Measurements from ENCODE around the gene STAB1. TPM values are rescaled to one million over a fixed set of nuclear protein-coding genes. Genes with fewer than 3 reads are reported as not detected.

The STAB1 gene
- polyA plus RNA-seq, 1 donor (not counting 4 experiments of a cell fraction or from before 2014, with no cell fraction given): not detected

GRCh38 chr3:52495777-52496602 lies 852 bp downstream of the STAB1 start:
- H3K79me2 ChIP-seq (ENCODE audit: control insufficient read depth, insufficient read depth, low read length): no peaks in the 10 kb centered on the region
- no peak for TF ChIP-seq EZH2 (IDR thresholded peaks at IDR 0.05; ENCODE audit: low read length)
- dilution Hi-C loops (cut with MboI; ENCODE audit: extremely low pct_ligation_motif_present, low sequenced_read_pairs): no loop called here
- no peaks in the 10 kb centered on the region for H3K27me3 ChIP-seq (ENCODE audit: control insufficient read depth, extremely low read depth, insufficient read depth, low read length)
- peaks cover 3% of the 10 kb centered on the region for H4K20me1 ChIP-seq (ENCODE audit: control insufficient read depth, extremely low read depth, insufficient read depth, low read length)
- no peak for DNase-seq (ENCODE audit: low read depth, low spot score)
- H3K9ac ChIP-seq (ENCODE audit: control insufficient read depth, extremely low read depth, insufficient read depth, low read length): no peak overlapping the region
- peaks cover 5 to 19% of the 10 kb centered on the region in 2 experiments for H3K36me3 ChIP-seq (ENCODE audit: control insufficient read depth in 2 of 2, extremely low read depth in 1 of 2, insufficient read depth in 2 of 2, low read length in 2 of 2)
- no peaks in the 10 kb centered on the region for H3K9me3 ChIP-seq (ENCODE audit: control insufficient read depth, low read depth, low read length)
- FAIRE-seq: no peak
- no peak overlapping the region for H3K4me3 ChIP-seq (ENCODE audit: control insufficient read depth in 2 of 3, extremely low read depth in 1 of 3, insufficient read depth in 2 of 3, low read depth in 1 of 3, low read length in 3 of 3)
- H2AFZ ChIP-seq (ENCODE audit: control insufficient read depth, low read length): no peak overlapping the region
- H3K4me1 ChIP-seq (ENCODE audit: control insufficient read depth, extremely low read depth, insufficient read depth, low read length): no peaks in the 10 kb centered on the region
- no peak overlapping the region for H3K4me2 ChIP-seq (ENCODE audit: control insufficient read depth, extremely low read depth, insufficient read depth, low read depth, low read length)
- no peak overlapping the region for H3K27ac ChIP-seq (ENCODE audit: control insufficient read depth, insufficient read depth, low read length)
- H3K9me1 ChIP-seq (ENCODE audit: control insufficient read depth, extremely low read depth, insufficient read depth, low read length): no peaks in the 10 kb centered on the region

DNA sequence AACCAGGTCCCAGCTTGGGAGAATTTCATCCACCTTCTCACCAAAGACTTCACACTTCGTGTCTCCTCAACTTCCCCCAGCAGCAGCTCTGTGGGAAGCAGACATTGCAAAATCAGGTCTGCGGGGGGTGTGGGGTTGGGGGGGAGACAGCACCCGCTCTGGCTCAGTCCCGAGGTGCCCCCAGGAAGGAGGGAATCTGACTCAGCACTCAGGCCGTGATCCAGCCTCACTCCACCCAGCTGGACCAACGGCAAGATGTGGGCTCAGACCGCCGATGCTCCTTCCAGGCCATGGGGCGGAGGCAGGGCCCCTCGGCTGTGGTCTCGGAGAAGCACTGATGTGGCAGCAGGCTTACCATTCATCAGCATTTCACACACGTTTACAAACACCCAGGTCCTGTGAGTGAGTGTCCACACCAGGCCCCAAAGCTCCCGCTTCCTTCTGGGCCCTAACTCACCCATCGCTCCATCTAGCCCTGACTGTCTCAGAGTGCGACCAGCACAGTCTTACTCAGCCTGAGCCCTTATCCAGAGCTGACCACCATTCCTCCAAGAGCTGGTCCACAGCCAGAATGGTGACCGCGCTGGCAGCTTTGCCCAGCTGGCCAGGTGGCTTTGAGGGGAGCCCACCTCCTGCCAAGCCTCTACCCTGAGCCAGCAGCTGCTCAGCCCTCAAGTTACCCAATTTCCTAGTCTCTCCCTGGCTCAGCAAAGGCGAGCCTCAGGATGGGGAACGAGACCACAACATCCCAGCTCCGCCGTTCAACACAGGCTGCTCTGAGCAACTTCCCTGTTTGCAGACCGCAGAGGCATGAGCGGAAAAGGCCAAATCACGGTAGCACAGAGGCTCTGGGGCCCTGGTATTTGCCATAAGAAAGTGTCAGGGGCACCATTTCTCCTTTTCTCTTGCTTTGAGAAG lies 3.3 kb downstream of the STAB1 start:
- no peak for DNase-seq (ENCODE audit: low read depth, low spot score)
- no peak overlapping the region for H3K4me2 ChIP-seq (ENCODE audit: control insufficient read depth, extremely low read depth, insufficient read depth, low read depth, low read length)
- H3K27ac ChIP-seq (ENCODE audit: control insufficient read depth, insufficient read depth, low read length): no peak overlapping the region
- no peaks in the 10 kb centered on the region for H3K27me3 ChIP-seq (ENCODE audit: control insufficient read depth, extremely low read depth, insufficient read depth, low read length)
- no peak overlapping the region for H3K9ac ChIP-seq (ENCODE audit: control insufficient read depth, extremely low read depth, insufficient read depth, low read length)
- H3K9me3 ChIP-seq (ENCODE audit: control insufficient read depth, low read depth, low read length): no peaks in the 10 kb centered on the region
- no peaks in the 10 kb centered on the region for H3K79me2 ChIP-seq (ENCODE audit: control insufficient read depth, insufficient read depth, low read length)
- no peaks in the 10 kb centered on the region for H3K4me1 ChIP-seq (ENCODE audit: control insufficient read depth, extremely low read depth, insufficient read depth, low read length)
- H3K9me1 ChIP-seq (ENCODE audit: control insufficient read depth, extremely low read depth, insufficient read depth, low read length): no peaks in the 10 kb centered on the region
- H2AFZ ChIP-seq (ENCODE audit: control insufficient read depth, low read length): no peak overlapping the region
- FAIRE-seq: no peak
- dilution Hi-C loops (cut with MboI; ENCODE audit: extremely low pct_ligation_motif_present, low sequenced_read_pairs): no loop called here
- TF ChIP-seq EZH2 (IDR thresholded peaks at IDR 0.05; ENCODE audit: low read length): no peak
- no peak for TF ChIP-seq CTCF (optimal IDR thresholded peaks at IDR 0.05 in 1 of 3, IDR thresholded peaks at IDR 0.05 in 1 of 3, conservative IDR thresholded peaks at IDR 0.05 in 1 of 3; ENCODE audit: extremely low read depth in 1 of 3, insufficient read depth in 2 of 3, low read length in 3 of 3)
- H4K20me1 ChIP-seq (ENCODE audit: control insufficient read depth, extremely low read depth, insufficient read depth, low read length): no peaks in the 10 kb centered on the region
- no peak overlapping the region for H3K4me3 ChIP-seq (ENCODE audit: control insufficient read depth in 2 of 3, extremely low read depth in 1 of 3, insufficient read depth in 2 of 3, low read depth in 1 of 3, low read length in 3 of 3)
- H3K36me3 ChIP-seq (ENCODE audit: control insufficient read depth in 2 of 2, extremely low read depth in 1 of 2, insufficient read depth in 2 of 2, low read length in 2 of 2): no peaks in the 10 kb centered on the region
